B cell (primary cell): ENCODE results near the gene SYNC. TPM values are rescaled to one million over a fixed set of nuclear protein-coding genes. Genes with fewer than 3 reads are reported as not detected.

Experiments used
- ATAC-seq: fragments of 200-7000 bp; cut with Tn5 transposase; one replicate; pipeline ENCODE4 v1.10.0; 2021; ENCODE audit warnings: low read depth, mild to moderate bottlenecking, moderate number of reproducible peaks, moderate library complexity
- CTCF ChIA-PET: fragments of 350-600 bp; sonication (Branson Sonifier 250); formaldehyde crosslinking; loops from one replicate; lab custom pipeline; 2021; ENCODE audit warnings: antibody characterized with exemption, inconsistent platforms; lab: Charles Lee
- POLR2A ChIA-PET: fragments of 350-600 bp; sonication (Branson Sonifier 250); formaldehyde crosslinking; loops from one replicate; lab custom pipeline; 2021; ENCODE audit warnings: antibody characterized with exemption; lab: Charles Lee
- DNase-seq: peaks from one replicate; pipeline ENCODE4 v3.0.0; 2013
- H2AFZ ChIP-seq: 2 replicates; pipeline ENCODE4 v1.6.1; 2012; ENCODE audit warnings: mild to moderate bottlenecking, low read depth, low read length; ENCODE audit not compliant: insufficient read depth, poor library complexity, severe bottlenecking
- H3K27ac ChIP-seq, 2 donors: 1 replicate in 1 of 2; 2 replicates in 1 of 2; pipeline ENCODE4 v1.5.1; 2012 to 2013; ENCODE audit warnings: low read length in 2 of 2, mild to moderate bottlenecking in 2 of 2, moderate library complexity in 1 of 2
- H3K27me3 ChIP-seq, 4 experiments: fragments of 200-600 bp in 1 of 4; sonication (generic) in 1 of 4; replicated peaks in 1 of 4; 1 replicate in 2 of 4; 2 replicates in 2 of 4; pipeline versions ENCODE4 v1.6.1 to v1.7.0; 2013 to 2016; ENCODE audit warnings: low read length in 3 of 4, mild to moderate bottlenecking in 2 of 4, mixed read lengths in 1 of 4, moderate library complexity in 1 of 4; ENCODE audit not compliant: insufficient read depth in 4 of 4, control insufficient read depth in 3 of 4; ENCODE audit errors: control extremely low read depth in 1 of 4
- H3K36me3 ChIP-seq, 2 experiments: replicated peaks in 1 of 2; 1 replicate in 1 of 2; 2 replicates in 1 of 2; pipeline versions ENCODE4 v1.6.1 to v1.7.1; 2013; ENCODE audit warnings: low read length in 1 of 2; ENCODE audit not compliant: insufficient read depth in 2 of 2, control insufficient read depth in 1 of 2; ENCODE audit errors: control extremely low read depth in 1 of 2, extremely low read depth in 1 of 2
- H3K4me1 ChIP-seq, 2 donors: fragments of 200-600 bp in 1 of 2; sonication (generic) in 1 of 2; 1 replicate in 1 of 2; 2 replicates in 1 of 2; pipeline versions ENCODE4 v1.5.1 to v1.6.1; 2013 to 2017; ENCODE audit warnings: low read length in 2 of 2; ENCODE audit not compliant: control insufficient read depth in 2 of 2, insufficient read depth in 2 of 2
- H3K4me2 ChIP-seq: replicated peaks from 2 replicates; pipeline ENCODE3; 2012; ENCODE audit warnings: mild to moderate bottlenecking, low read depth, low read length; ENCODE audit not compliant: poor library complexity, severe bottlenecking
- H3K4me3 ChIP-seq, 5 experiments: fragments of 200-600 bp in 1 of 5; sonication (generic) in 1 of 5; 1 replicate in 3 of 5; 2 replicates in 2 of 5; pipeline versions ENCODE4 v1.5.1 to v1.7.0; 2011 to 2016; ENCODE audit warnings: low read length in 4 of 5, mild to moderate bottlenecking in 4 of 5, low read depth in 2 of 5, control low read depth in 1 of 5, moderate library complexity in 1 of 5; ENCODE audit not compliant: insufficient read depth in 1 of 5; ENCODE audit errors: control extremely low read depth in 1 of 5, extremely low read depth in 1 of 5
- H3K79me2 ChIP-seq: fragments of 200-600 bp; sonication (generic); one replicate; pipeline ENCODE4 v1.6.0; 2016; ENCODE audit warnings: low read length; ENCODE audit not compliant: control insufficient read depth, insufficient read depth
- H3K9ac ChIP-seq: fragments of 200-600 bp; sonication (generic); 2 replicates; pipeline ENCODE4 v1.6.1; 2017; ENCODE audit warnings: mild to moderate bottlenecking, low read length, moderate library complexity
- H3K9me3 ChIP-seq, 3 donors: one replicate each; pipeline versions ENCODE4 v1.6.1 to v1.7.1; 2013; ENCODE audit warnings: low read length in 2 of 3; ENCODE audit not compliant: control insufficient read depth in 2 of 3, insufficient read depth in 1 of 3; ENCODE audit errors: control extremely low read depth in 1 of 3
- H4K20me1 ChIP-seq: 2 replicates; pipeline ENCODE4 v1.6.0; 2012; ENCODE audit warnings: mild to moderate bottlenecking, low read length; ENCODE audit not compliant: insufficient read depth, control insufficient read depth, poor library complexity, severe bottlenecking
- H3K27ac Mint-ChIP-seq: one replicate; pipeline ENCODE4 v1.8.0; 2021; ENCODE audit warnings: mixed read lengths
- H3K27me3 Mint-ChIP-seq: one replicate; pipeline ENCODE4 v1.8.0; 2021; ENCODE audit warnings: mixed read lengths
- H3K4me1 Mint-ChIP-seq: one replicate; pipeline ENCODE4 v1.8.0; 2021; ENCODE audit warnings: mixed read lengths
- H3K4me3 Mint-ChIP-seq: one replicate; pipeline ENCODE4 v1.8.0; 2021; ENCODE audit warnings: mixed read lengths
- H3K9me3 Mint-ChIP-seq: one replicate; pipeline ENCODE4 v1.8.0; 2022; ENCODE audit warnings: mixed read lengths; ENCODE audit not compliant: insufficient read depth
- EZH2 ChIP-seq: IDR thresholded peaks from 2 replicates; pipeline ENCODE4 v1.6.1; 2012; ENCODE audit warnings: borderline replicate concordance, low read depth, mild to moderate bottlenecking, moderate library complexity, low read length; ENCODE audit not compliant: insufficient read depth, poor library complexity, severe bottlenecking
- WGBS: methylation state at CpG from one replicate; pipeline ENCODE4 v1.1.5; 2013; ENCODE audit warnings: missing lambda C conversion rate; ENCODE audit not compliant: insufficient coverage; 5-methylcytosine and 5-hydroxymethylcytosine counted together
- intact Hi-C: fragments of 100-400 bp; cut with micrococcal nuclease; formaldehyde crosslinking; loops from one replicate; pipeline ENCODE4 v1.10.0; 2022
- polyA plus RNA-seq: library from polyadenylated mRNA; depleted of rRNA; stranded (reverse); fragments of >200 nt; gene quantifications from 2 replicates; pipeline ENCODE4 v1.2.3, GENCODE V29; 2012
- total RNA-seq, 2 donors: library from RNA; stranded (reverse); fragments of 120-200 nt in 1 of 2; gene quantifications; 1 replicate in 1 of 2; 2 replicates in 1 of 2; pipeline versions ENCODE4 v1.2.3 to v1.2.4, GENCODE V29; 2013 to 2022
- TF ChIP-seq, protein P1 (sequence below): fragments of 200-600 bp; IDR thresholded peaks from one replicate; pipeline ENCODE4 v1.8.0; 2022; ENCODE audit warnings: antibody characterized with exemption, mild to moderate bottlenecking

Gene SYNC
- total and polyA plus RNA-seq, 2 donors (not counting 1 experiment from before 2014, with no cell fraction given), result not detected

DNA sequence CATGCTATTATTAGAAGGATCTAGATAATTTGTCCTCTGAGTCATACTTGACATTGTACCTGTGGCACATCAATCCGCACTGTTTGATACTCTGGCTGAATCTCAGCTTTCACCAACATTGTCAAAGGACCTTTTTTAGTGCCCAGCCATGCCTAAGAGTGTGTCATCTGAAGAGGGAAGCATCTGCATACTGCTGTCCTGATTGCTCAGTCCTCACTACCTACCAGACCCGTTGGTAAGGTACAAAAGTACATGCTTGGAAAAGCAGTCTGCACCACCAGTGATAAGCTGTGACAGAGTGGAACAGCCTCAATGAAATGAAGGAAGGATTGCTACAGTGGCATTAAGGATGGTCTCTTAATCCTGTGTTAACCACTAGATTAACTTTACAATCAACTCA lies 17.1 kb downstream of the SYNC start:
- no peak overlapping the region for H3K27ac Mint-ChIP-seq
- no peaks in the 10 kb centered on the region for H3K27me3 Mint-ChIP-seq
- Histone ChIP-seq H3K79me2 (no peaks in the 10 kb centered on the region), H3K4me3 (no peak overlapping the region), H3K9ac (no peak overlapping the region), H3K27ac (no peak overlapping the region), H3K27me3 (no peaks in the 10 kb centered on the region), H3K36me3 (peaks cover 7 to 51% of the 10 kb centered on the region in 2 experiments), H3K9me3 (no peaks in the 10 kb centered on the region), H4K20me1 (no peaks in the 10 kb centered on the region), H3K4me1 (no peaks in the 10 kb centered on the region), H3K4me2 (no peak overlapping the region), H2AFZ (no peak overlapping the region)
- no peaks in the 10 kb centered on the region for H3K9me3 Mint-ChIP-seq
- no peaks in the 10 kb centered on the region for H3K4me1 Mint-ChIP-seq
- ATAC-seq (no peak), DNase-seq (no peak)
- intact Hi-C loops, result no loop called here
- ChIA-PET POLR2A (no interaction called here), CTCF (no interaction called here)
- WGBS, result 100% methylated on average over 1 of the region's 2 CpGs
- H3K4me3 Mint-ChIP-seq, result no peak overlapping the region
- TF ChIP-seq EZH2, result no peak
- TF ChIP-seq, protein P1, sequence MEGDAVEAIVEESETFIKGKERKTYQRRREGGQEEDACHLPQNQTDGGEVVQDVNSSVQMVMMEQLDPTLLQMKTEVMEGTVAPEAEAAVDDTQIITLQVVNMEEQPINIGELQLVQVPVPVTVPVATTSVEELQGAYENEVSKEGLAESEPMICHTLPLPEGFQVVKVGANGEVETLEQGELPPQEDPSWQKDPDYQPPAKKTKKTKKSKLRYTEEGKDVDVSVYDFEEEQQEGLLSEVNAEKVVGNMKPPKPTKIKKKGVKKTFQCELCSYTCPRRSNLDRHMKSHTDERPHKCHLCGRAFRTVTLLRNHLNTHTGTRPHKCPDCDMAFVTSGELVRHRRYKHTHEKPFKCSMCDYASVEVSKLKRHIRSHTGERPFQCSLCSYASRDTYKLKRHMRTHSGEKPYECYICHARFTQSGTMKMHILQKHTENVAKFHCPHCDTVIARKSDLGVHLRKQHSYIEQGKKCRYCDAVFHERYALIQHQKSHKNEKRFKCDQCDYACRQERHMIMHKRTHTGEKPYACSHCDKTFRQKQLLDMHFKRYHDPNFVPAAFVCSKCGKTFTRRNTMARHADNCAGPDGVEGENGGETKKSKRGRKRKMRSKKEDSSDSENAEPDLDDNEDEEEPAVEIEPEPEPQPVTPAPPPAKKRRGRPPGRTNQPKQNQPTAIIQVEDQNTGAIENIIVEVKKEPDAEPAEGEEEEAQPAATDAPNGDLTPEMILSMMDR, result no peak

- Histone ChIP-seq H3K79me2 (no peaks in the 10 kb centered on the region), H3K4me3 (no peak overlapping the region), H2AFZ (no peak overlapping the region), H3K4me1 (no peaks in the 10 kb centered on the region), H3K27me3 (no peaks in the 10 kb centered on the region), H3K9me3 (no peaks in the 10 kb centered on the region), H4K20me1 (no peaks in the 10 kb centered on the region), H3K36me3 (peaks cover 9 to 56% of the 10 kb centered on the region in 2 experiments), H3K4me2 (no peak overlapping the region), H3K9ac (no peak overlapping the region), H3K27ac (no peak overlapping the region)
- ChIA-PET CTCF (interaction anchor here (0.9 kb wide), 1 partner anchor 164 kb away, joined by 3 read pairs; no protein-coding TSS in a partner anchor), POLR2A (no interaction called here)
- H3K27ac Mint-ChIP-seq, result no peak overlapping the region
- intact Hi-C loops, result no loop called here
- no peak for TF ChIP-seq EZH2
- TF ChIP-seq, protein P1, result no peak
- DNase-seq, result no peak
- no peaks in the 10 kb centered on the region for H3K27me3 Mint-ChIP-seq
- H3K4me3 Mint-ChIP-seq, result no peak overlapping the region
- no peaks in the 10 kb centered on the region for H3K4me1 Mint-ChIP-seq
- 100% methylated on average over 1 of the region's 2 CpGs for WGBS
- ATAC-seq, result no peak
- H3K9me3 Mint-ChIP-seq, result no peaks in the 10 kb centered on the region
These were observed 18.3 kb downstream of the SYNC start for GRCh38 chr1:32684167-32684811.
